ENCODE data around the gene ZNF662.

The ZNF662 gene

DNA sequence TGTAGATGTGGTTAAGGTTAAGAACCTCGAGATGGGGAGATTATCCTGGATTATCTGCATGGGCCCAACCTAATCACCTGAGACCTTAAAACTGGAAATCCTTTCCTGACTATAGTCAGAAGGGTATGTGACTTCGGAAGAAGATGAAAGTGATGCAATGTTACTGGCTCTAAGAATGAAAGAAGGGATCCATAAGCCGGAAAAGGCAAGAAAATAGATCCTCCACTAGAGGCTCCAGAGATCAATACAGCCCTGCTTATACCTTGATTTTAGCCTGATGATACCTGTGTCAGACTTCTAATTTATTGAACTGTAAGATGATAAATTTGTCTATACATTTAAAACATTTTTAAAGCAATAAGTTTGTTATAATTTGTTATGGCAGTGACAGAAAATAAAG lies 51.6 kb downstream of the ZNF662 start:
- no peak for ATAC-seq
- H3K27me3 Mint-ChIP-seq: peaks cover 30% of the 10 kb centered on the region
- H3K9me3 Mint-ChIP-seq: no peaks in the 10 kb centered on the region
- H3K36me3 Mint-ChIP-seq: no peaks in the 10 kb centered on the region
- no peak overlapping the region for H3K27ac Mint-ChIP-seq
- H3K4me3 Mint-ChIP-seq: no peak overlapping the region
- no peaks in the 10 kb centered on the region for H3K4me1 Mint-ChIP-seq

DNA sequence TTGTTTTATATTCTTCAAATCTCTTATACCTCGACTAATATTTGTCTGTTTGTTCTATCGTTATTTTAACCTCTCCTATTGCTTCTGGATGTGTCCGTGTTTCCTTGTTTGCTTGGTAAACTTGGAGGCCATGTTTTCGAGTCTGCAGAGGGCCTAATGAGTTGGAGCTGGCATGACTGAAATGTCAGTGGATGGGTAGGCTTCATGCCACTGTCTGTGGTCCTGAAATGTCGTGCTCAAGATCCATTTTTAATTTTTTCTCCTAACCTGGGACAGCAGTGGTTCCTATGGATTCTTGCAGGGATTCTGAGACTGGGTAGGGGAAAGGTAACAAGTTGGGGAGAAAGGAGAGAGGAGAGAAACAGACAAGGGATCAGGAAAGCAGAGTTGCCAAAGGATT lies 54.3 kb downstream of the ZNF662 start:
- Mint-ChIP-seq H3K4me1 (no peaks in the 10 kb centered on the region), H3K9me3 (no peaks in the 10 kb centered on the region), H3K36me3 (no peaks in the 10 kb centered on the region), H3K4me3 (no peak overlapping the region), H3K27me3 (peaks cover 30% of the 10 kb centered on the region), H3K27ac (no peak overlapping the region)
- no peak for ATAC-seq

DNA sequence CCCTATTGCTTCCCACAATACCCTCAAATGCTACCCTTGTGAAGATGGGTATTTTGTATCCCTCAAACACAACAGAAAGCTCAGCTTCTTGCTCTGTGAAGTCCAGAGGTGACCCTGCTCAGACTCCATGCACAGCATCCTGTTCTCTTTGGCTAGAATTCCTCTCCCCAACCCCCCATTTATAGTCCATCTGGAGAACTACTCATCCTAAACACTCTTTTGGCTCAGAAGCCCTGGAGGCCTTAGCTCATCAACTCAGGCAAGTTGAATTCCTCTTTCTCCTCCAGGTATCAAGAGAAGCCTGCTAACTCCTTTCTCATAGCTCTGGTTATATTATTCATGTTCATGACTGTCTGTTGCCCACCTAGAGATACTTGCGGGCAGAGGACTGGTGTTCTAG lies 54.8 kb downstream of the ZNF662 start:
- Mint-ChIP-seq H3K4me3 (no peak overlapping the region), H3K27me3 (peaks cover 30% of the 10 kb centered on the region), H3K36me3 (no peaks in the 10 kb centered on the region), H3K9me3 (no peaks in the 10 kb centered on the region), H3K27ac (no peak overlapping the region), H3K4me1 (no peaks in the 10 kb centered on the region)
- ATAC-seq: no peak

DNA sequence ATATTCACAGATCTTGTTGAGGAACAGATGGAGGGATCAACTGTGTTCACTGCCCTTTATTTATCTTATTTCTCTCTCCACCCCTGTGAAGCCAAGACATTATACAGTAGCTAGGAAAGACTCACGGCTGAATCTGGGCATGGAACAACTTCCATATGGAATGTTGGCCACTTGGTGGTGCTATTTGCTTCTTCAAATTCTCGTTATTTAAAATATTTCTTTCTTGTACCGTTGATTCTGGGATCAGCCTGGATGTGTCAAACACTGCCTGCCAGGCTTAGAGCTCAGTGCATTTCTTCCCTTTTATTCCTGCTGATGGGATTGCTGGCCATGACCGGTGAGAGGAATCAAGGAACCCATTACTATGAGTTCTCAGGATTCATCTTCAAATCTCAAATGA lies 55.7 kb downstream of the ZNF662 start:
- ATAC-seq: no peak
- Mint-ChIP-seq H3K27me3 (peaks cover 30% of the 10 kb centered on the region), H3K36me3 (no peaks in the 10 kb centered on the region), H3K4me1 (no peaks in the 10 kb centered on the region), H3K4me3 (no peak overlapping the region), H3K27ac (no peak overlapping the region), H3K9me3 (no peaks in the 10 kb centered on the region)

DNA sequence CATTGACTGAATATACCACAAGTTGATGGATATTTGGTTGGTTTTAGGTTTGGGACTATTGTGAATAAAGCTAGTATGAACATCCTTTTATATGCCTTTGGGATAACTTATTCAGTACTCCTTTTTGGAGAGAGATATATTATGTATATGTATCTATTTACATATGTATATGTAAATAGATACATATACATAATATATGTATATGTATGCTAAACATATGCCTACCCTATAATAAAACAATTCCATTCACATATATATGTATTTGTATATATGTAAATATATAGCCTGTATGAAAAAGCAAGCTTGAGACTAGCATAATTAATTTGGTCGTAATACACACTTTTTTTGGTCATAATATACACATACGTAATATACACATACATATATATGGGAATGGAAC lies 57.3 kb downstream of the ZNF662 start:
- no peak for ATAC-seq
- Mint-ChIP-seq H3K27ac (no peak overlapping the region), H3K36me3 (no peaks in the 10 kb centered on the region)

DNA sequence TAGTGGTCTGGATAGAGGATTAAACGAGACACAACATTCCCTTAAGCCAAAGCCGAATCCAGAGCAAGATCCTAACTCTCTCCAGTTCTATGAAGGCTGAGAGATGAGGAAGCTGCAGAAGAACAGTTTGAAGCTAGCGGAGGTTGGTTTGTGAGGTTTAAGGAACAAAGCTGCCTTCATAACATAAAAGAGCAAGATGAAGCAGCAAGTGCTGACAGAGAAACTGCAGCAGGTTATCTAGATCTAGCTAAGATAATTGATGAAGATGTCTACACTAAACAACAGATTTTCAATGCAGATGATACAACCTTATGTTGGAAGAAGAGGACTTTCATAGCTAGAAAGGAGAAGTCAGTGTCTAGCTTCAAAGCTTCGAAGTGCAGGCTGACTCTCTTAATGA lies 58.3 kb downstream of the ZNF662 start:
- Mint-ChIP-seq H3K4me1 (no peaks in the 10 kb centered on the region), H3K4me3 (no peak overlapping the region), H3K27me3 (peaks cover 31% of the 10 kb centered on the region), H3K9me3 (no peaks in the 10 kb centered on the region), H3K27ac (no peak overlapping the region), H3K36me3 (no peaks in the 10 kb centered on the region)
- ATAC-seq: no peak

More for the DNA sequence above, 57.3 kb downstream of the ZNF662 start:
- H3K4me1 Mint-ChIP-seq: no peaks in the 10 kb centered on the region
- no peaks in the 10 kb centered on the region for H3K9me3 Mint-ChIP-seq
- peaks cover 29% of the 10 kb centered on the region for H3K27me3 Mint-ChIP-seq
- H3K4me3 Mint-ChIP-seq: no peak overlapping the region

Data from stimulated activated memory B cell treated with anti-CD40 and anti-IgM and Interleukin-4, amounts not matched to agents 10 μg/mL and 1 μg/mL and 100 μg/mL, for 72 hours (primary cell).